Upper lobe of left lung (tissue), 4 donors: ENCODE data around the gene ADPRS.

Experiments
- EP300 ChIP-seq, 4 donors: sonication (generic); formaldehyde crosslinking; IDR thresholded peaks; one replicate each; pipeline ENCODE4 v1.5.1; 2017; ENCODE audit warnings: antibody characterized with exemption in 4 of 4, control low read depth in 2 of 4
- POLR2A ChIP-seq, 4 donors: fragments of 450-650 bp; IDR thresholded peaks; one replicate each; pipeline ENCODE4 v1.5.1; 2016 to 2017; ENCODE audit warnings: antibody characterized with exemption in 4 of 4, mild to moderate bottlenecking in 2 of 4
- TF ChIP-seq, protein P1 (sequence below), 6 experiments: fragments of 450-650 bp in 4 of 6; fragments of 200-600 bp in 2 of 6; sonication (generic) in 2 of 6; IDR thresholded peaks; one replicate each; pipeline ENCODE4 v1.5.1; 2016 to 2019; ENCODE audit warnings: antibody characterized with exemption in 6 of 6

DNA sequence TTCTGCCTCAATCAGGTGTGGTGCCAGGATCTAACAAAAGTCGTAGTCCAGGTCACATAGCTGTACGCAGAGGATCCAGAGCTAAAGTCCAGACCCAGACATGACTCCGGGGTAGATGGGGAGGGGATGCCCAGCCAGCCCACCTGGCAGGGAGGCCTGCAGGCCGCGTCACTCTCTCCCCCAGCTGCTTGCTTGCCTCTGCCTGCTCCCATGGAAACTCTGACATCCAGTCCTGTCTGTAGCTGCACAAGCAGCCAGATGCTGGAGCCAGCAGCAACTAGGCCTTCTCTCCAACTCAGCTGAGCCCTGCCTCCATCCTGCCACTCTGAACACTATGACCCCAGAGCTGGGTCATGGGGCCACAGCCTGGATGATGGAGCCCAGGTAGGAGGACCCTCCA, 28.2 kb downstream of the ADPRS start:
- TF ChIP-seq EP300 (IDR thresholded peaks at IDR 0.05) (no peak), POLR2A (IDR thresholded peaks at IDR 0.05) (no peak)
- TF ChIP-seq, protein P1, sequence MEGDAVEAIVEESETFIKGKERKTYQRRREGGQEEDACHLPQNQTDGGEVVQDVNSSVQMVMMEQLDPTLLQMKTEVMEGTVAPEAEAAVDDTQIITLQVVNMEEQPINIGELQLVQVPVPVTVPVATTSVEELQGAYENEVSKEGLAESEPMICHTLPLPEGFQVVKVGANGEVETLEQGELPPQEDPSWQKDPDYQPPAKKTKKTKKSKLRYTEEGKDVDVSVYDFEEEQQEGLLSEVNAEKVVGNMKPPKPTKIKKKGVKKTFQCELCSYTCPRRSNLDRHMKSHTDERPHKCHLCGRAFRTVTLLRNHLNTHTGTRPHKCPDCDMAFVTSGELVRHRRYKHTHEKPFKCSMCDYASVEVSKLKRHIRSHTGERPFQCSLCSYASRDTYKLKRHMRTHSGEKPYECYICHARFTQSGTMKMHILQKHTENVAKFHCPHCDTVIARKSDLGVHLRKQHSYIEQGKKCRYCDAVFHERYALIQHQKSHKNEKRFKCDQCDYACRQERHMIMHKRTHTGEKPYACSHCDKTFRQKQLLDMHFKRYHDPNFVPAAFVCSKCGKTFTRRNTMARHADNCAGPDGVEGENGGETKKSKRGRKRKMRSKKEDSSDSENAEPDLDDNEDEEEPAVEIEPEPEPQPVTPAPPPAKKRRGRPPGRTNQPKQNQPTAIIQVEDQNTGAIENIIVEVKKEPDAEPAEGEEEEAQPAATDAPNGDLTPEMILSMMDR (IDR thresholded peaks at IDR 0.05): no peak
